GM12872 (cell line): ENCODE results near the gene CLINT1.

ENCODE experiments used
- CTCF ChIP-seq: IDR thresholded peaks from 3 replicates; pipeline ENCODE4 v1.5.1; 2011; ENCODE audit warnings: low read depth, mild to moderate bottlenecking, low read length, moderate library complexity; ENCODE audit not compliant: insufficient read depth

CLINT1 gene

GRCh38 chr5:157758706-157759105 is 100.2 kb downstream of the CLINT1 start:
- no peak for TF ChIP-seq CTCF

- no peak for TF ChIP-seq CTCF
Observed at GRCh38 chr5:157756122-157756521, 102.8 kb downstream of the CLINT1 start.

- TF ChIP-seq CTCF = no peak
Observed at GRCh38 chr5:157750320-157750719, 108.6 kb downstream of the CLINT1 start.

- no peak for TF ChIP-seq CTCF
Observed at GRCh38 chr5:157749462-157749799, 109.5 kb downstream of the CLINT1 start.

GRCh38 chr5:157748760-157749461 is 110.0 kb downstream of the CLINT1 start:
- no peak for TF ChIP-seq CTCF

GRCh38 chr5:157747766-157748700 is 110.9 kb downstream of the CLINT1 start:
- TF ChIP-seq CTCF = no peak

- TF ChIP-seq CTCF = no peak
Observed at GRCh38 chr5:157747173-157747740, 111.7 kb downstream of the CLINT1 start.
